GM18873 (cell line): Measurements from ENCODE around the gene KLC1.
"Not testable (repeated sequence)": the region's sequence is repeated elsewhere in the genome, so short reads cannot be mapped to it uniquely, and the experiment has no call there.

ENCODE experiments used
- ATAC-seq: cut with Tn5 transposase; IDR thresholded peaks from one replicate; pipeline ENCODE4 v1.9.1; 2021; ENCODE audit warnings: mild to moderate bottlenecking, moderate library complexity, moderate number of reproducible peaks; ENCODE audit not compliant: unreplicated experiment, low FRiP score

KLC1 gene

GRCh38 chr14:103624860-103625259 lies 4.2 kb upstream of the KLC1 start:
- ATAC-seq: no peak

- ATAC-seq: no peak
Measured at GRCh38 chr14:103625356-103626095, 3.5 kb upstream of the KLC1 start.

GRCh38 chr14:103626146-103626850 lies 2.7 kb upstream of the KLC1 start:
- no peak for ATAC-seq

- ATAC-seq: no peak
Measured at GRCh38 chr14:103627073-103628025, 1.7 kb upstream of the KLC1 start.

- ATAC-seq: no peak
Measured at GRCh38 chr14:103628221-103628683, 759 bp upstream of the KLC1 start.

- no peak for ATAC-seq
Measured at GRCh38 chr14:103629503-103630121, 601 bp downstream of the KLC1 start.

- ATAC-seq: no peak
Measured at GRCh38 chr14:103630364-103631108, 1.5 kb downstream of the KLC1 start.

GRCh38 chr14:103633391-103633790 lies 4.4 kb downstream of the KLC1 start:
- ATAC-seq: no peak

GRCh38 chr14:103634156-103634555 lies 5.1 kb downstream of the KLC1 start:
- no peak for ATAC-seq

- ATAC-seq: no peak
Measured at GRCh38 chr14:103638594-103638993, 9.6 kb downstream of the KLC1 start.

- no peak for ATAC-seq
Measured at GRCh38 chr14:103641161-103641560, 12.2 kb downstream of the KLC1 start.

GRCh38 chr14:103646189-103646588 lies 17.2 kb downstream of the KLC1 start:
- ATAC-seq: no peak

GRCh38 chr14:103649001-103649400 lies 20.0 kb downstream of the KLC1 start:
- no peak for ATAC-seq

GRCh38 chr14:103650213-103650612 lies 21.2 kb downstream of the KLC1 start:
- ATAC-seq: no peak

- no peak for ATAC-seq
Measured at GRCh38 chr14:103651585-103651984, 22.6 kb downstream of the KLC1 start.

- ATAC-seq: no peak
Measured at GRCh38 chr14:103652806-103653205, 23.8 kb downstream of the KLC1 start.

- not testable (repeated sequence) for ATAC-seq
Measured at GRCh38 chr14:103653336-103653735, 24.3 kb downstream of the KLC1 start.

- ATAC-seq: no peak
Measured at GRCh38 chr14:103653805-103654204, 24.8 kb downstream of the KLC1 start.

GRCh38 chr14:103654619-103655018 lies 25.6 kb downstream of the KLC1 start:
- ATAC-seq: no peak
